GM18858 (cell line): Measurements from ENCODE around the gene ASB18.

ENCODE experiments used
- ATAC-seq: cut with Tn5 transposase; IDR thresholded peaks from one replicate; pipeline ENCODE4 v1.9.1; 2021; ENCODE audit not compliant: unreplicated experiment

ASB18 gene

DNA sequence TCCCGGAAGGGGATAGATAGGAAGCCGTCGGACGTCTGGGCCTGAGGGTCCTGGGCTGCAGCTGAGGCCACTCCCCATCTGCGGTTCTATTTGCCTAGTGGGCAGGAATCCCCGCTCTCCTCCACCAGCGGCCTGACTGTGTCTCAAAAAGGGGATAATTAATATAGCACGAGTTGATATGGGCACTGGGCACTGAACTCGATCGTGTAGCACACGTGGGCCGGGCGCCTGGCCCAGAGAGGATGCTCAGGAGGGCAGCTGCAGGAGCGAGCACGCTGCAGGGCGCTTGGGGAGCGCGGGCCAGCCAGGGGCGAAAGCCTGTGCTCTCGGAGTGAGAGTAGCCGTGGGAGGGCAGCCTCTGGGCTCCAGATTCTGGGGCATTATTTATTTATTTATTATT is 87.3 kb downstream of the ASB18 start:
- ATAC-seq = no peak

DNA sequence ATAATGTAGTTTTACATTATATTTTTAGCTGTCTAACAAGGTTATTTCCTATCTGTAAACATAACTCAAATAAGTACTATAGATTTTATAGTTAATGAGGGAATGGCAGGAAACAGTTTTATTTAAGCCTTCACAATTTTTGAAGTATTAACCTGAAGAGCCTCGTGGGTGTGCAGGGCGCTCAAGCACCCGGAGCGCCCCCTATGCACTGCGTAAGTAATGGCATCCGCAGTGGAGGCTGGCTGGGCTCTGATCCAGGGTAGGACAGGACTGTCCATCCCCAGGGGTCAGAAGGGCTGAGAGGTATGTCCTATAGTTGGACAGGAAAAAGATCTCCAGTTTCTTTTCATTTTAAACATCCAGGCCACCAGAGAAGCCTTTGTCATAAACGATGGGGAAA is 87.8 kb downstream of the ASB18 start:
- ATAC-seq = no peak

DNA sequence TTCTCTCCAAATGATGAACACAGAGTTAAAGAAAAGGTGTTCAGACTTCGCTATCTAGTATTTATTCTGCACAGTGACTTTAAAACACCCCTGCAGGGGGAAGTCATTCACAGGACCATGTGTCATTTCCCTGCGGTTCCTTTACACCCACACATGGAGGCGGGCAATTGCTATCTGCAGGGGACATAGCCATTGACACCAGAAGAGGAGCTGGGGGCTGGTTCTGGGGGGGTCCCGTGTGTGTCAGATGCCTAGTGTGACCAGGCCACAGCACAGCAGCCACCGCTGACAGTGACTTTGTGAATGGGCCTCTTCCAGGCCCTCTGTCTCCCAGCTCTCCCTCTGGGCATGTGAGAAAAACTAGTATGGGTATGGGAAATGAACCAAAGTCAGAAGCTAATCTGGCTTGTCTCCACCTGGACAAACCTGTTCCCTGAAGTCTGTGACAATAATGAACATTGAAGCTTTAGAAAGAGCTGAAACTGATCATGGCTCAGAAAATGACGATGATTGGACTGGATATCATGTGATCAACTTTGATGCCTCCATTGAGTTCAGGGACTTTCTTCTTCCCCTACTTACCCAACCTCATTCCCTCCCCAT is 88.6 kb downstream of the ASB18 start:
- no peak for ATAC-seq

DNA sequence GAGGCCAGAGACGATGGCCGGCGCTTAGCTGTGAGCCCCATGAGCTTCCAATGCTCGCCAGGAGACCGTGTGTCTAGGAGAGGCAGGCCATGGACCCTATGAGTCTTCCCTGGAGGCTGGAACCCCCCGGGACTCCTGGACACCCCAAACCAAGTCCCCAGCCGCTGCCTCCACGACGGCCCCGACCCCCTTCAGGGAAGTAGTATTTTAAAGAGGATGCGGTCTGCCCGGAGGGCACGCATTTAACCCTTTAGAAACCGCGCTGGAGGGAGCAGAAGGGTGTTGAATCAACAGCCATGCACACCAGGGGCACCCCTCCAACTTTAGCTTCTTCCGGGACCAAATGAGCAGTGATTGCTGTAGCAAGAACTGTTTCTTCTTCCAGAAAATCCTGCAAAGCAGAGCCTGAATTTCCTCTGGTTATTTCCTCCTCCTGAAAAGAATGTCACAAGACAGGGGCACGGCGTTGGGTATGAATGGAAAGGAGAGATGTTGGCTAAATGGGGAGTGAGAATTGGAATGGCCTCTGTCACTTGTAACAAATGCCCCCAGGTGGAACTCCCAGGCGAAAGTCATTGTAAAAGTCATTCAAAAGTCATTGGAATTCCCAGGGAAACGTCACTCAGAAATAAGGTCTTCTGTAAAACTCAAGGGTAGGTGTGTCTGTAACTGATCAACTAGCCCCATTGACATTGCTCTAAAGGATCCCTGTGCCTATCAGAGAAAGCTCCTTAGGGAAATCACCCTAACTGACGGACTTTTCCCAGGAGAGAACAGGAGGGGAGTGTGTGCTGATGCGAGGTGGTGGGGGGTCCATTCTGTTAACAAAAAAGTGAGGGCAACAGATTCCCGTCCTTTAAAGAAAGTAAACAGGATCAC is 90.2 kb downstream of the ASB18 start:
- no peak for ATAC-seq

DNA sequence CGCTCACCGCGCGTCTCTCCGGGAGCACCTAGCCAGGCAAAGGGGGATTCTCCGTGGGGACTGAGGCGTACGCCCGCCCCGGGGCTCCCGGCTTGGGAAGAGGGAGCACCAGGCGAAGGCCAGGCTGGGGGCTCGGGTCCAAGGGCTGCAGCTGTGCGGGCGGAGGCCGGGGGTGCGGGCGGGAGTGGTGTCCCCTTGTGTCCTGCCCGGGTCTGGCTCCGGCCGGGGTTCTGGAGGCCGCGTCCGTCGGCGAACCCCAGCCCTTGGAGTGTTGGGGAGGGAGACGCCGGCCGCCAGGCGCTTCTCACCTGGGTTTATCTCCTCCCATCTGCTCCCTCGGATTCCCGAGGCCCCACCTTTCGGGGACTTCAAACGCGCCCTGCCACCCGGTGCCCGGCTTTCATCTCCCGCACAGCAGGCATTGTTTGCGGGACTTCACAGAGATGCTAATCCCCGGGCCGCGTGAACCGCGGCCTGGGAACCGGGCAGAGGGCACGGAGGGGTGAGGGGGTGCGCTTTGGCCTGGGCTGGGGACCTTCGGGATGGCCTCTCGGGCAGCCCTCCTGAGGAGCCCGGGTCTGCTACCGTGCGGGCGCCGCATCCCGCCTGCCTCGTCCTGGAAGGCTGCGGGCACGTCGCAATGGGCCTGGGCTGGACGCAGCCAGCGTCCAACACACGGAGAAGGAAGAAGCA is 91.0 kb downstream of the ASB18 start:
- no peak for ATAC-seq

DNA sequence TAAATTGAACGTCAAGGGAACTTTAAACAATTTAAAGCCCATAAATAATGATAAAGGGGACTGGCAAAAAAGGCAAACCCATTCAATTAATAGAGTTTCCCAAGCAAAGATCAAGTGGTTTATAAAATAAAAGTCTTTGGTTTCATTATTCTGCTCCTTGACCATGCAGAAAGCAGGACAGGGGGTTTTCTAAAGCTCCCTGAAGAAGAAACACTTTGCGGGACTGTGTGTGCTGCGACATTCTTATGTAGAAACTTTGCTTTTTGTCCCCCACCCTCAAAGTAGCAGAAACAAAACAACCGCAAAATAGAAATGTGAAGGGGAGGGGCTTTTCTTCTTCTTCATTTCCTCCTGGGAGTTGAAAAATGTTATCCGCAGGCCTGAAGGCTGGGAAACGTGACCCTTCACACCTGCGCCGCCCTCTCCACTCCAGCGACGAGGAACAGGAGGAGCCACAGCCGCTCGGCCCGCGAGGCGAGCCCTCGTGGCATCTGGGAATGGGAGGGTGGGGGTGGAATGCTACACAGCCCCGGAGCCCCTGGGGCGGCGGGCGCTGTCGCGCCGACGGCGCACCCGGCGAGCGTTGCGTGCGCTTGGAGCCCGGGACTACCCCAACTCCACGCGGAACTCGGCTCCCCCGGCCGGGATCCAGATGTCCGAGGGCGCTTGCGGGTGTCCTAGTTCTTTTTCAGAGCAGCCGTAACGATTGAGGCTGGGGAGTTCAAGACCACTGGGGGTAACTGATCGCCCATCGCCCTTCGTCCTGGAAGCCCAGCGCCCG is 91.8 kb downstream of the ASB18 start:
- no peak for ATAC-seq

DNA sequence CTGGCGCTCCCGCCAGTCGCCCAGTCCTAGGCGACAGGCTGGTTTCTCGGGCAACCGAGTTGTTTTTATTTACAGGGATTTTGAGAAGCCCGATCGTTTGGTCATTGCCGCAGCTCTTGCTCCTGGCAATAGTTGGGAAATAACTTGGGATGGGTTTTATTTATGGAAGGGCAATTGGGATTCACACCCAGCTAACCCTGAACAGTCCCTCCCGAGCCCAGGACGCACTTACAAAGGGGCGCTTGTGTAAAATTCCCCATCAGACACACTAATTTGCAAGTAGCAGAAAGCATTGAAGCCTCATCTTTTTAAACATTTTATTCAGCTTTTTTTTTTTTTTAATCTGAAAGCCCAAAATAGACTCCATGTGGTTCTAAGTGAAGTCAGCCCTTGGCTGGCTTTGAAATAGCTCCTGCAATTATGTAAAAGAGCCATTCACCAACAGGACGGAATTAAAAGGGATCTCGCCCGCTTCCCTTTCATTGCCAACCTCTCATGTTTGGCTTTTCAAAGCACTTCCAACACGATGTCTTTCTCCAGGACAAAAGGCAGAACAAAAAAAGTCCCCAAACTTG is 92.4 kb downstream of the ASB18 start:
- no peak for ATAC-seq

DNA sequence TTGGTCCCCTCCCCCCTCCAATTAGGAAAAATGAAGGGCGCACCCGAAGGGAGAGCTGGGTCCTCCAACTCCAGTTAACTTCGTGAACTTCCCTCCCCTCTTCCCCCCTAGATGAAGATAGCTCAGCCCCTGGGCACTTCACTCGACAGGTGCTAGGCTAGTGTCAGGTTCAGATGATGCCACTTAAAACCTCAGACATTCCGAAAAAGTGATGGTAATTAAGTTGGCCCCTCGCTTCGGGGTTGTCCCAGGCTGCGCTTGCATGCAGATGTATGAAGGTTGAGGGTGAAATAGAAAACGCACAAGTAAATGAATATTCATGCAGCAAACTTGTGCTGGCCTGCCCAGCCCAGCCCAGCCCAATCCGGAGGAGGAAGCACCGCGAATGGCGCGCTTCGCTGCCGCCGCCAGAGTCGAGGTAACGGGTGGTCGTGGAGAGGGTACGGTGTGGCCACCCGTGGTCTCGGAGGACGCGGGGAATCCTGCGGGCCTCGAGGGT is 93.0 kb downstream of the ASB18 start:
- ATAC-seq = no peak

DNA sequence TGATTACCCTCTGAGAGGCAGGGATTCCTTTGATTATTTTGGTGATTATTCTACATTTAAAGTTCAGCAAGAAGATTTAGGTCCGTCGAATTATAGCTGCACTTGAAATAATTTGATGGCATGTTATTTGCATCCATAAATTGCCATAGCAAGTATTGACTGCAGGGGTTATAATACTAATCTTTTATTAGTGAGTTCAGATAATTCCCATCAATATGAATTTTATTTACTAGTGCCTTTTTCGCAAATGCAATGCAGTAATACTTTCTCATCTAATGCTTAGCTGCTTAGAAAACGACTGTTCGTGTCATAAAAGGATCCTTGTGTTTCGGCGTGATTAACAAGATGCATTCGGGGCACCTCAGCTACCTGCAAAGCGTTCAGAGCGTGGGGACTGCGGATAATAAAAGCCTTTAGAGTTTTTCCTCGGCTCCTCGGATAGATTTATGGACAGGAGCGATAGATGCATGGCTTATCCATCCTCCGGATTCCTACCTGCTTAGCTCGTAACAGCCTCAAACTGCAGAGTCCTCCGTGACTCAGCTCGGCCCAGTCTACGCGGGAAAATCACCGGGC is 93.5 kb downstream of the ASB18 start:
- ATAC-seq = no peak

DNA sequence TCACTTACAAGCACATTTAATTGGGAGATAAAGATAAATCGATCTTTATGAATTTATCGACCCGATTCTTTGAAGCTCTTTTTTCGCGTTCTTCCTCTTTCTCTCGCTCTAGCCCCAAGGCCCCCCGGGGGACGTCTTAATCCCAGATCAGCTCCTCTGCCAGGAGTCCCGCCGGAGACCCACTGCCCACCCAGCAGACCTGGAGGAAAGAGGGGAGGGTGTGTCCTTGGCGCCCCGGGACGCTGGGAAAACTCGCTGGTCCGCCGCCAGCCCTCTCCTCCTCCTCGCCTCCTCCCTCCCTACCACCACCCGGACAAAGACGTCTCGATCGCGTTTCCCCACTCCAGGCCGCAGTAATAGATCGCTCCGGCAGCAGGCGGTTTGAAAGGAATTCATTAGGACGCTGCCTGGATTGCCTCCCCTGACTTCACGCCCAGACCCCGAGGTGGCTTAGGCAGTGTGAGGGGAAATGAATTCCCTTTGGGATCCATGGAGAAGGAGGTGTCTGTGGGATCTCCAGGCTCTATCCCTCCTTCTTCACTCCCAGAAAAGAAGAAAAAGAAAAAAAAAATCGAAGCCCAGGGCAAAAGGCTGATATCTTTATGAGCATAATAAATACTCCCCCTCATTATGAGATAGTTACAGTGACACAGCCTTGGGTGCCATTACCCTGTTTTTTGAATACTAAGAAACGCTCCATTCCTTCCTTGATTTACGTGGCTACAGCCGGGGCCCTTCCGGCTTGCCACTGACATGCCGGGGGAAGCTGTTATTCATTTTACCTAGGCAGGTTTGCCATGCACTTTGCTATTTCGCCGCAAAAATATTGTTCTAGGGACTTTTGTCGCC is 94.2 kb downstream of the ASB18 start:
- no peak for ATAC-seq

DNA sequence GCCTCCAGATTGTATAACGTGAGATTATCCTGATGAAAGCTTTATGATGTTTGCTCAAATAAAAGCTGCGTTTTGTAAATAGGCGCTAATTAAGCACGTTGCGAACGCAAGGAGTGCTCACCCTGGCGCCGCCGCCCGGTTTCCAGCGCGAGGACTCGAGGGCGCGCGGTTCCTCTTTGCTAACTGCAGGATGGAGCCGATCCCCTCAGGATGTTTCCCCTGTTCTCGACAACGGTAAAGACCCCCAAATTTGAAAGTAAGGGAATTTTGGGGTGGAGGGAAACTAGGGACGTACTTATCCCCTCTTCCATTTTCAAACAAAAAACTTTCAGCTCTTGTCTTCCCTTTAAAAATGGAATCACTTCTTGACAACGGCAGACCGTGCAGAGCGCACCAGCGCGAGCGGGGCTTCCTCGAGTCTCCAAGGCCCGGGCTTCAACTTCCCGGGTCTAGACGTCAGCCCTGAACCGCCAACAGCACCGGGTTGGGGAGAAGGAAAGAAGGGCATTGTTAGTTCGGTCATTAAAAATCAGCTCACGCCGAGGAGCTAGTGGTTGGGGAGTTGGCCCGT is 95.0 kb downstream of the ASB18 start:
- ATAC-seq = no peak

DNA sequence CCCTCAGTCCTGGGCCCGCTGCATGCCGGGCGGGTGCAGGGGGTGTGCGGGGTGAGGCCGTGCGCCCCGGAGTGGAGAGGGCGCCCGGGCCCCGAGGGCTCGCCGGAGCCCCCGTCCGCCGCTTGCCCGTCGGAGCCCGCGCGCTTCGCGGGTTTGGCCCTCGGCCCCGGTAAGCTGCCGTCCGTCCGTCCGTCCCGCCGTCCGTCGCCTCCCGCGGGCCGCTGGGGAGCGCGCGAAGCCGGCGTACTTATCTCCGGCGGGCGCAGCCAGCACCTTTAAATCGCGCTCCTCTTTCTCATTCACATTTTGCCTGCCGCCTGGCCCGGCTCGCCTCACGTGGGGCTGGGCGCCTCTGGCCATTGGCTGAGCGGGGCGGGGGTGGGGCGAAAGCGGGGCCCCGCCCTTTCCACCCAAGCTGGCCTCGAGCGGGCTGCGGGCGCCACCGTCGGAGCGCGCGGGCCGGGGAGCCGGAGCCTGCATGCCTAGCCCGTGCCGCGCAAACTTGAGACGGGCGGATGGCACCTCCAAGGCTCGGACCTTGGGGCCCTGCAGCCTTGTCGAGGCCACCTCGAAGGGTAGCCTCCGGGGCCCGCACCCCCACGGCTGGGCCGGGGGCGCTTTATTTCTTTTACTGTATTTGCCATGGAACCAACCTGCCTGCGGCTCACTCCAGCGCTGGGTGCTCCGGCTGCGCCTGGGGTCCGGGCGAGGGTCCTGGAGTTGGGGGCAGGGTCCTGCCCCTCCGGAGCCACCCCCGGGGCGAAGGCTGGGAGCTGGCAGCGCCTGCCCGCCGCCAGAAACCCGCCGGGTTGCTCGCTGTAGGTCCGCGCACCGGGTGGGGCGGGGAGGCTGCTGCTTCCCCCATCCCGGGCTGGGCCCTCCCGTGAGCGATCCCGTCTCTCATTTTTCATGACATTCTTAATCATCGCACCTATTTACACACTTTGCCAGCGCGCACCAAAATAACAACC is 95.8 kb downstream of the ASB18 start, which contains the start of gene GBX2:
Gene GBX2, minus strand, starts transcription at position 277 of the 971 bp plus-strand sequence. CDS start 415 bp downstream, outside the sequence.
- ATAC-seq = no peak

DNA sequence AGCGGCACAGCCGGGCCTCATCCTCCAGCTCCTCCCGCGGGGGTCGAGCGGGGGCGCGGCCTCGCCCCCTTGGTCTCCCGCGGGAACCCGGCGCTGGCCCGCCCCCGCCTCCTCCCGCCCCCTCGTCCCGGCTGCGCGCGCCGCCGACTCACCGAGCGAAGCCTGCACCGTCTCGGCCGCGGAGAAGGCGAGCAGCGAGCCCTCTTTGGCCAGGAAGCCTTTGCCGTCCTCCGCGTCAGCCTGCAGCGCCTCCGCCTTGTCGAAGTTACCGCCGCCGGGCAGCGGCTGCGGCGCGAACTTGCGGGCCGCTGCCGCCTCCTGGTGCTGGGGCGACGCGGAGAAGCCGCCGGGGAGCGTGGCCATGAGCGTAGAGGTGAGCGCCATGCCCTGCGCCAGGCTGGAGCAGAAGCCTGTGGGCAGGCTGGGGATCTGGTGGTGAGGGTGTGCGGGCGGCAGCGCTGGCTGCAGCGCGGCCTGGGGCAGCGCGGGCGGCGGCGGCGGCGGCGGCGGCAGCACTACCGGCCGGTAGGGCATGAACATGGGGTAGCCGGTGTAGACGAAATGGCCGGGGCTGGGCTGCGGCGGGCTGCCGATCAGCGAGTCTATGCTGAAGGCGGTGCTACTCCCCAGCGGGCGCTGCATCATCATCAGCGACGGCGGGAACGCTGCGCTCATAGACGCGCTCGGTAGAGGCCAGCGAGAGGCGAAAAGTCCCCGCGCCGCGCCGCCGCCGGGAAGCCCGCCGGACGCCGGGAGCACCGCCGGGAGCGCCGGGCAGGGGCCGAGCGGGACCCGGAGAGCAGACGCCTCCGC is 96.7 kb downstream of the ASB18 start:
- ATAC-seq = no peak

DNA sequence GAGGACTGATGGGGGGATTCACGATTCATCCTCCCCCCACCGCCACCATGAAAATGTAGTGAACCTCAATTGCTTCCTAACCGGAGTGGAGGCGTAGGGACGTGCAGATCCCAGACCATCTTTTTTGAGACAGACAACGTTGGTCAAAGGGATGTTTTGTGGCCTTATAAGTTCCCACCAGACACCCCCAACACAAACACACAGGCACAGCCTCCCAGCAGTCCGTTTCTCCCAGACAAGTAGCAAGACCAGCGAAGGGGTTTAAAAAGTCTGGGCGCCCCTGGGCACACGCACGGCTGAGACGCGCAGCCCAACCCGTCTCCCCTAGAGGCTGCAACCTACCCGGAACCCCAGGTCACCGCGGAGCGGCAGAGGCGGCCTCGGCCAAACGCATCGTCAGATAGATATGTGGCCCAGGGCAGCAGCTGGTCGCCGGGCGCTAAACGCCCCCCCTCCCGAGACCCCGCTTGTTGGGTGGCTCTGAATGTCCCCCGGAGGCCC is 97.4 kb downstream of the ASB18 start:
- no peak for ATAC-seq

DNA sequence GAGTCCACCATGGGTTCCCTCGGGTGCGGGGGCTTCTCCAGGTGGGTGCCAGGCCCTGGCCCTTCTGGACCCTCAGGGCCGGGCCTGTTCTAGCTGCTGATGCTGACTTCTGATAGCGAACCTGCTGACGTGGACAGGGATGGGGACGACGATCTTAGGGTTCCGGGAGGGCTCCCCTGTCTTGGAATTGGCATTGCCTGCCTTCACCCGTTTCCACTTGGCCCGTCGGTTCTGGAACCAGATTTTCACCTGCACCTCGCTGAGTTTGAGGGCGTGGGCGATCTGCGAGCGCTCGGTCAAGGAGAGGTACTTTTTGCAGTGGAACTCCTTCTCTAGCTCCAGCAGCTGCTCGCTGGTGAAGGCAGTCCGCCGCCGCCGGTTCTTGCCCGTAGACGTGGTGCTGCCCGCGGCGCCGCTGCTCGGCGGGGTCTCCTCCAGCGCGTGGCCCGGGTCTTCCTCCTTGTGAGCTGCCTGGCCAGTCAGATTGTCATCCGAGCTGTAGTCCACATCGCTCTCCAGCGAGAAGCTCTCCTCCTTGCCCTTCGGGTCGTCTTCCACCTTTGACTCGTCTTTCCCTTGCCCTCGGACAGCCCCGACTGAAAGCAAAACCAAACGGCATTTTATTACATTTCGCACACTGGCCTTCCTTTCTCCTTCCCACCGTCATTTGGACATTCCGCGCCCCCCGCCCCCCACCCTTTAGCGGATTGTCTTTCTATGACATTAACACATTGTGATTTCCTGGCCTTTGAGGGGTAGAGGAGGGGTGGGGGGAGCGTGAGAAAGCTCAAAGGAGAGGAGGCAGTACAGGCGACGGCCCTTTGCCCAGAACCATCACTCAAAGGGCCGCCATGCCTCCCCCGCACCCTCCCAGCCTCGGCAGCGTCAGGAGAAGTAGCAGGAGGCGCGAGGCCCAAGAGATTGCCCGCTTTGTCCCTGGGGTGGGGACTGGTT is 98.1 kb downstream of the ASB18 start:
- no peak for ATAC-seq
